ENCODE data around the gene SRGAP3. TPM values are rescaled to one million over a fixed set of nuclear protein-coding genes. Genes with fewer than 3 reads are reported as not detected.

Gene SRGAP3
- polyA plus RNA-seq, 3 donors: 0.27 to 1.3 (median 0.87) TPM

GRCh38 chr3:9142362-9142761 lies 107.1 kb downstream of the SRGAP3 start:
- H3K9ac ChIP-seq (ENCODE audit: insufficient read depth, low read length, poor library complexity, severe bottlenecking): no peak overlapping the region
- Mint-ChIP-seq H3K4me3 (no peak overlapping the region), H3K27ac (no peak overlapping the region), H3K27me3 (ENCODE audit: low read depth in 3 of 3) (peaks cover 0 to 2% (median 1%) of the 10 kb centered on the region in 3 donors), H3K9me3 (peaks cover 9 to 21% (median 18%) of the 10 kb centered on the region in 7 donors), H3K36me3 (peaks cover 0 to 2% of the 10 kb centered on the region in 2 donors), H3K4me1 (no peaks in the 10 kb centered on the region)
- 55% methylated on average over 4 of the region's 4 CpGs for WGBS (ENCODE audit: insufficient coverage)
- H3K9me3 ChIP-seq (replicated peaks in 1 of 2; ENCODE audit: control insufficient read depth in 1 of 2, insufficient read depth in 1 of 2, low read length in 2 of 2): peaks cover 8 to 13% of the 10 kb centered on the region in 2 donors
- DNase-seq: no peak
- intact Hi-C loops (cut with micrococcal nuclease): no loop called here
- H3K27me3 ChIP-seq (ENCODE audit: control insufficient read depth in 2 of 2, insufficient read depth in 2 of 2, low read length in 2 of 2): no peaks in the 10 kb centered on the region
- no peak overlapping the region for H3K27ac ChIP-seq (ENCODE audit: low read depth in 1 of 2, low read length in 2 of 2)
- H3K4me2 ChIP-seq (replicated peaks; ENCODE audit: extremely low read depth, low read length, poor library complexity, severe bottlenecking): no peak overlapping the region
- no peaks in the 10 kb centered on the region for H4K20me1 ChIP-seq (ENCODE audit: insufficient read depth, low read length)
- no peaks in the 10 kb centered on the region for H3K36me3 ChIP-seq (replicated peaks in 1 of 2; ENCODE audit: control insufficient read depth in 1 of 2, insufficient read depth in 2 of 2, low read length in 2 of 2)
- H3K4me1 ChIP-seq (ENCODE audit: control insufficient read depth in 1 of 2, insufficient read depth in 2 of 2, low read length in 2 of 2): no peaks in the 10 kb centered on the region
- H3K4me3 ChIP-seq (replicated peaks in 1 of 3; ENCODE audit: low read depth in 2 of 3, low read length in 3 of 3): no peak overlapping the region
- no peak for TF ChIP-seq CTCF (IDR thresholded peaks at IDR 0.05)
- no peak overlapping the region for H2AFZ ChIP-seq (ENCODE audit: insufficient read depth, low read depth, low read length, poor library complexity, severe bottlenecking)
- no peaks in the 10 kb centered on the region for H3K79me2 ChIP-seq (ENCODE audit: insufficient read depth, low read length)

- H3K36me3 Mint-ChIP-seq: peaks cover 0 to 2% of the 10 kb centered on the region in 2 donors
- H4K20me1 ChIP-seq (ENCODE audit: insufficient read depth, low read length): no peaks in the 10 kb centered on the region
- H3K79me2 ChIP-seq (ENCODE audit: insufficient read depth, low read length): no peaks in the 10 kb centered on the region
- no peak overlapping the region for H3K4me2 ChIP-seq (replicated peaks; ENCODE audit: extremely low read depth, low read length, poor library complexity, severe bottlenecking)
- peaks cover under 1% of the 10 kb centered on the region for H3K4me1 Mint-ChIP-seq
- H3K4me3 ChIP-seq (replicated peaks in 1 of 3; ENCODE audit: low read depth in 2 of 3, low read length in 3 of 3): no peak overlapping the region
- DNase-seq: no peak
- H3K27me3 ChIP-seq (ENCODE audit: control insufficient read depth in 2 of 2, insufficient read depth in 2 of 2, low read length in 2 of 2): no peaks in the 10 kb centered on the region
- WGBS (ENCODE audit: insufficient coverage): no CpG with 5 or more reads among the region's 5 CpGs
- no peak for TF ChIP-seq CTCF (IDR thresholded peaks at IDR 0.05)
- H3K4me3 Mint-ChIP-seq: no peak overlapping the region
- no peak overlapping the region for H3K27ac Mint-ChIP-seq
- intact Hi-C loops (cut with micrococcal nuclease): no loop called here
- H3K36me3 ChIP-seq (replicated peaks in 1 of 2; ENCODE audit: control insufficient read depth in 1 of 2, insufficient read depth in 2 of 2, low read length in 2 of 2): no peaks in the 10 kb centered on the region
- no peak overlapping the region for H2AFZ ChIP-seq (ENCODE audit: insufficient read depth, low read depth, low read length, poor library complexity, severe bottlenecking)
- H3K27ac ChIP-seq (ENCODE audit: low read depth in 1 of 2, low read length in 2 of 2): no peak overlapping the region
- H3K4me1 ChIP-seq (ENCODE audit: control insufficient read depth in 1 of 2, insufficient read depth in 2 of 2, low read length in 2 of 2): peaks cover 0 to under 1% of the 10 kb centered on the region in 2 donors
- peaks cover 9 to 21% (median 18%) of the 10 kb centered on the region in 7 donors for H3K9me3 Mint-ChIP-seq
- H3K9ac ChIP-seq (ENCODE audit: insufficient read depth, low read length, poor library complexity, severe bottlenecking): no peak overlapping the region
- H3K9me3 ChIP-seq (replicated peaks in 1 of 2; ENCODE audit: control insufficient read depth in 1 of 2, insufficient read depth in 1 of 2, low read length in 2 of 2): peaks cover 8 to 13% of the 10 kb centered on the region in 2 donors
- H3K27me3 Mint-ChIP-seq (ENCODE audit: low read depth in 3 of 3): peaks cover 0 to 3% (median 2%) of the 10 kb centered on the region in 3 donors
These were observed 107.5 kb downstream of the SRGAP3 start for GRCh38 chr3:9141928-9142289.

Data from CD14-positive monocyte (primary cell).